Measurements from ENCODE around the gene SLC25A21.

SLC25A21 gene

DNA sequence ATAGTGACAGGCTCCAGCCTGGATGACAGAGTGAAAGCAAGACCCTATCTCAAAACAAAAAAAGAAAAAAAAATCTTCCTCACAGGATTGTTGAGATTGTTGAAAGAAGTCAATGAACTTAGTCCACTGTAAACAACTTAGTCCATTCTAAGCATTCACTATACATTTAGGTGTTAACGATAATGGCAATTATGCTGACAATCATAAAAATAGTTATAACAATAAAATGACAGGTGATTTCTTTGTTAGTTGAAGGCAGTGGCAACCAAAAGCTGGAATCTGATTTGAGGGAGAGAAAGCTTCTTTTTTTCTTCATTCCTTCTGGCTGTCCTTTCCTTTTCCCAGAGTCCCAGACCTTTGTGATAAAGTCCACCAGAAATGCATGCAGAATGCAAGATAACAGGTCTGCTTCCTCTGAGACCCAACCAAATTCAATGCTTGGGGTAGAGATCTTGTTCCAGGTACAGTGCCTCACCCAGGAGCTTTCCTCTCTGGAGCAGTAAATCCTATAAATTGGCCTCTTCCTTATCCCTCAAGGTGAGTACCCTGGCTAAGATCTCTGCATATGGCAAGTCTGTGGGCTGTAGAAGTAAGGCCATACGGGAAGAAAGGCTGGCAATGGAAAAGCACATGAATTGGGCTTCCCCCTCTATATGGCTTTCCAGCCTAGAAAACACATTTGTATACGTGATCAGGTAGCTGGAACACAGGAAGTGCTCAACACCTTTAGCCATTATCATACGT lies 458.3 kb downstream of the SLC25A21 start (continued):
- TF ChIP-seq, protein P1, sequence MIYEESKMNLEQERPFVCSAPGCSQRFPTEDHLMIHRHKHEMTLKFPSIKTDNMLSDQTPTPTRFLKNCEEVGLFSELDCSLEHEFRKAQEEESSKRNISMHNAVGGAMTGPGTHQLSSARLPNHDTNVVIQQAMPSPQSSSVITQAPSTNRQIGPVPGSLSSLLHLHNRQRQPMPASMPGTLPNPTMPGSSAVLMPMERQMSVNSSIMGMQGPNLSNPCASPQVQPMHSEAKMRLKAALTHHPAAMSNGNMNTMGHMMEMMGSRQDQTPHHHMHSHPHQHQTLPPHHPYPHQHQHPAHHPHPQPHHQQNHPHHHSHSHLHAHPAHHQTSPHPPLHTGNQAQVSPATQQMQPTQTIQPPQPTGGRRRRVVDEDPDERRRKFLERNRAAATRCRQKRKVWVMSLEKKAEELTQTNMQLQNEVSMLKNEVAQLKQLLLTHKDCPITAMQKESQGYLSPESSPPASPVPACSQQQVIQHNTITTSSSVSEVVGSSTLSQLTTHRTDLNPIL (CRISPR knock-in tag; IDR thresholded peaks at IDR 0.05; ENCODE audit: low read depth): no peak
- TF ChIP-seq ZC3H10 (CRISPR knock-in tag; IDR thresholded peaks at IDR 0.05): no peak
- TF ChIP-seq PPARA (CRISPR knock-in tag; IDR thresholded peaks at IDR 0.05; ENCODE audit: borderline replicate concordance): no peak
- TF ChIP-seq ZFP30 (CRISPR knock-in tag; IDR thresholded peaks at IDR 0.05): no peak
- TF ChIP-seq ZNF565 (CRISPR knock-in tag; conservative IDR thresholded peaks at IDR 0.05; ENCODE audit: low read depth): no peak
- no peak for TF ChIP-seq GLIS3 (CRISPR knock-in tag; IDR thresholded peaks at IDR 0.05)
- TF ChIP-seq, protein P2, sequence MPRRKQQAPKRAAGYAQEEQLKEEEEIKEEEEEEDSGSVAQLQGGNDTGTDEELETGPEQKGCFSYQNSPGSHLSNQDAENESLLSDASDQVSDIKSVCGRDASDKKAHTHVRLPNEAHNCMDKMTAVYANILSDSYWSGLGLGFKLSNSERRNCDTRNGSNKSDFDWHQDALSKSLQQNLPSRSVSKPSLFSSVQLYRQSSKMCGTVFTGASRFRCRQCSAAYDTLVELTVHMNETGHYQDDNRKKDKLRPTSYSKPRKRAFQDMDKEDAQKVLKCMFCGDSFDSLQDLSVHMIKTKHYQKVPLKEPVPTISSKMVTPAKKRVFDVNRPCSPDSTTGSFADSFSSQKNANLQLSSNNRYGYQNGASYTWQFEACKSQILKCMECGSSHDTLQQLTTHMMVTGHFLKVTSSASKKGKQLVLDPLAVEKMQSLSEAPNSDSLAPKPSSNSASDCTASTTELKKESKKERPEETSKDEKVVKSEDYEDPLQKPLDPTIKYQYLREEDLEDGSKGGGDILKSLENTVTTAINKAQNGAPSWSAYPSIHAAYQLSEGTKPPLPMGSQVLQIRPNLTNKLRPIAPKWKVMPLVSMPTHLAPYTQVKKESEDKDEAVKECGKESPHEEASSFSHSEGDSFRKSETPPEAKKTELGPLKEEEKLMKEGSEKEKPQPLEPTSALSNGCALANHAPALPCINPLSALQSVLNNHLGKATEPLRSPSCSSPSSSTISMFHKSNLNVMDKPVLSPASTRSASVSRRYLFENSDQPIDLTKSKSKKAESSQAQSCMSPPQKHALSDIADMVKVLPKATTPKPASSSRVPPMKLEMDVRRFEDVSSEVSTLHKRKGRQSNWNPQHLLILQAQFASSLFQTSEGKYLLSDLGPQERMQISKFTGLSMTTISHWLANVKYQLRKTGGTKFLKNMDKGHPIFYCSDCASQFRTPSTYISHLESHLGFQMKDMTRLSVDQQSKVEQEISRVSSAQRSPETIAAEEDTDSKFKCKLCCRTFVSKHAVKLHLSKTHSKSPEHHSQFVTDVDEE (CRISPR knock-in tag; IDR thresholded peaks at IDR 0.05): no peak

DNA sequence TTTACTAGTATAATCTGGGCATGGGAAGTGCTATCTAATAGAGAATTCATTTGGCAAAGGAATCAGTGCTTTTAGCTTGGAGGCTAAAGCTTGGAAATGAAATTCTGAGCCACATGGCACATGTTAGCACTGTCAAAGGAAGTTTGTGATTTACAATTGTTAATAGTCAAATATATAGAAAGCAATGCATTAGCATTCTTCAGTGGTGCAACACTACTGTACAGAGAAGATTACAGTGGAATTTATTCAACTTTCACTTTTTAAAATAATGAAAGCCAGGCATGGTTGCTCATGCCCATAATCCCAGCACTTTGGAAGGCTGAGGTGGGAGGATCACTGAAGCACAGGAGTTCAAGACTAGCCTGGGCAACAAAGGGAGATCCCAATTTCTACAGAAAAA lies 464.8 kb downstream of the SLC25A21 start:
- ATAC-seq: no peak
- TF ChIP-seq, protein P3, sequence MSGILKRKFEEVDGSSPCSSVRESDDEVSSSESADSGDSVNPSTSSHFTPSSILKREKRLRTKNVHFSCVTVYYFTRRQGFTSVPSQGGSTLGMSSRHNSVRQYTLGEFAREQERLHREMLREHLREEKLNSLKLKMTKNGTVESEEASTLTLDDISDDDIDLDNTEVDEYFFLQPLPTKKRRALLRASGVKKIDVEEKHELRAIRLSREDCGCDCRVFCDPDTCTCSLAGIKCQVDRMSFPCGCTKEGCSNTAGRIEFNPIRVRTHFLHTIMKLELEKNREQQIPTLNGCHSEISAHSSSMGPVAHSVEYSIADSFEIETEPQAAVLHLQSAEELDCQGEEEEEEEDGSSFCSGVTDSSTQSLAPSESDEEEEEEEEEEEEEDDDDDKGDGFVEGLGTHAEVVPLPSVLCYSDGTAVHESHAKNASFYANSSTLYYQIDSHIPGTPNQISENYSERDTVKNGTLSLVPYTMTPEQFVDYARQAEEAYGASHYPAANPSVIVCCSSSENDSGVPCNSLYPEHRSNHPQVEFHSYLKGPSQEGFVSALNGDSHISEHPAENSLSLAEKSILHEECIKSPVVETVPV (CRISPR knock-in tag; IDR thresholded peaks at IDR 0.05): no peak
- TF ChIP-seq BACH2 (CRISPR knock-in tag; IDR thresholded peaks at IDR 0.05; ENCODE audit: borderline replicate concordance) (no peak), ESRRG (CRISPR knock-in tag; IDR thresholded peaks at IDR 0.05) (no peak), RARB (CRISPR knock-in tag; IDR thresholded peaks at IDR 0.05) (no peak), ZFP3 (CRISPR knock-in tag; IDR thresholded peaks at IDR 0.05) (no peak), OSR1 (CRISPR knock-in tag; IDR thresholded peaks at IDR 0.05) (no peak), GLIS3 (CRISPR knock-in tag; IDR thresholded peaks at IDR 0.05) (no peak), ARNTL (CRISPR knock-in tag; IDR thresholded peaks at IDR 0.05; ENCODE audit: borderline replicate concordance, low read depth) (no peak), CSDC2 (CRISPR knock-in tag; IDR thresholded peaks at IDR 0.05) (no peak), ZNF8 (CRISPR knock-in tag; IDR thresholded peaks at IDR 0.05) (no peak), ZFP30 (CRISPR knock-in tag; IDR thresholded peaks at IDR 0.05) (no peak), PPARA (CRISPR knock-in tag; IDR thresholded peaks at IDR 0.05; ENCODE audit: borderline replicate concordance) (no peak)
- TF ChIP-seq, protein P2 (CRISPR knock-in tag; IDR thresholded peaks at IDR 0.05): no peak
- TF ChIP-seq, protein P4, sequence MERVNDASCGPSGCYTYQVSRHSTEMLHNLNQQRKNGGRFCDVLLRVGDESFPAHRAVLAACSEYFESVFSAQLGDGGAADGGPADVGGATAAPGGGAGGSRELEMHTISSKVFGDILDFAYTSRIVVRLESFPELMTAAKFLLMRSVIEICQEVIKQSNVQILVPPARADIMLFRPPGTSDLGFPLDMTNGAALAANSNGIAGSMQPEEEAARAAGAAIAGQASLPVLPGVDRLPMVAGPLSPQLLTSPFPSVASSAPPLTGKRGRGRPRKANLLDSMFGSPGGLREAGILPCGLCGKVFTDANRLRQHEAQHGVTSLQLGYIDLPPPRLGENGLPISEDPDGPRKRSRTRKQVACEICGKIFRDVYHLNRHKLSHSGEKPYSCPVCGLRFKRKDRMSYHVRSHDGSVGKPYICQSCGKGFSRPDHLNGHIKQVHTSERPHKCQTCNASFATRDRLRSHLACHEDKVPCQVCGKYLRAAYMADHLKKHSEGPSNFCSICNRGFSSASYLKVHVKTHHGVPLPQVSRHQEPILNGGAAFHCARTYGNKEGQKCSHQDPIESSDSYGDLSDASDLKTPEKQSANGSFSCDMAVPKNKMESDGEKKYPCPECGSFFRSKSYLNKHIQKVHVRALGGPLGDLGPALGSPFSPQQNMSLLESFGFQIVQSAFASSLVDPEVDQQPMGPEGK (CRISPR knock-in tag; IDR thresholded peaks at IDR 0.05; ENCODE audit: borderline replicate concordance): no peak
- TF ChIP-seq, protein P5, sequence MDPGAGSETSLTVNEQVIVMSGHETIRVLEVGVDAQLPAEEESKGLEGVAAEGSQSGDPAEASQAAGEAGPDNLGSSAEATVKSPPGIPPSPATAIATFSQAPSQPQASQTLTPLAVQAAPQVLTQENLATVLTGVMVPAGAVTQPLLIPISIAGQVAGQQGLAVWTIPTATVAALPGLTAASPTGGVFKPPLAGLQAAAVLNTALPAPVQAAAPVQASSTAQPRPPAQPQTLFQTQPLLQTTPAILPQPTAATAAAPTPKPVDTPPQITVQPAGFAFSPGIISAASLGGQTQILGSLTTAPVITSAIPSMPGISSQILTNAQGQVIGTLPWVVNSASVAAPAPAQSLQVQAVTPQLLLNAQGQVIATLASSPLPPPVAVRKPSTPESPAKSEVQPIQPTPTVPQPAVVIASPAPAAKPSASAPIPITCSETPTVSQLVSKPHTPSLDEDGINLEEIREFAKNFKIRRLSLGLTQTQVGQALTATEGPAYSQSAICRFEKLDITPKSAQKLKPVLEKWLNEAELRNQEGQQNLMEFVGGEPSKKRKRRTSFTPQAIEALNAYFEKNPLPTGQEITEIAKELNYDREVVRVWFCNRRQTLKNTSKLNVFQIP (CRISPR knock-in tag; IDR thresholded peaks at IDR 0.05; ENCODE audit: borderline replicate concordance, low read depth): no peak
